ENCODE results near the gene TAF8. TPM values are rescaled to one million over a fixed set of nuclear protein-coding genes. Genes with fewer than 3 reads are reported as not detected.

TAF8 gene
- polyA plus RNA-seq, 1 donor (not counting 4 experiments of a cell fraction or from before 2014, with no cell fraction given) = 15.9 TPM

DNA sequence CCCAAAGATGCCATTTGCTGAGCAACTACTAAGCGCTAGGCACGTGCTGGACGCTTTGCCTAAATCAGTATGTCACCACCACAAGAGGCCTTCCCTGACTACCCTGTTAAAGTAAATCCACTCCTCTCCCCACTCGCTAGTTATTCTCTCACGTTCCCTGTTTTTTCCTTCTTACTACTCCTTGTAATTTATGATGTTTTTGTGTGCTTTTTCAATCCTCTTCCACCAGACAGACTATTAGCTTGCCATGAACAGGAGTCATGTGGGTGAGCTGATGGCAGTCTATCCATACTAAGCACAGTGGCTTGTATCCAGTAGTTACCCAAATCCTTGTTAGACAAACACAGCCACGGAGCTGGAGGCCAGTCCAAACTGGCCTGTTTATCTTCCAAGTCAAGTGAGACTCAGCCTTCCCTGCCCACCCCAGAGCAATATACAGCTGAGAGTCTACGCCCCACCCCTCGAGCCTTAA, 50.9 kb downstream of the TAF8 start:
- no peak overlapping the region for H3K4me2 ChIP-seq (ENCODE audit: control insufficient read depth, extremely low read depth, insufficient read depth, low read depth, low read length)
- H3K79me2 ChIP-seq (ENCODE audit: control insufficient read depth, insufficient read depth, low read length) = no peaks in the 10 kb centered on the region
- H3K4me3 ChIP-seq (ENCODE audit: control insufficient read depth in 2 of 3, extremely low read depth in 1 of 3, insufficient read depth in 2 of 3, low read depth in 1 of 3, low read length in 3 of 3) = no peak overlapping the region
- H4K20me1 ChIP-seq (ENCODE audit: control insufficient read depth, extremely low read depth, insufficient read depth, low read length) = no peaks in the 10 kb centered on the region
- H3K27ac ChIP-seq (ENCODE audit: control insufficient read depth, insufficient read depth, low read length) = peak overlapping the region; percentile 91
- no peaks in the 10 kb centered on the region for H3K9me1 ChIP-seq (ENCODE audit: control insufficient read depth, extremely low read depth, insufficient read depth, low read length)
- no peak overlapping the region for H2AFZ ChIP-seq (ENCODE audit: control insufficient read depth, low read length)
- peaks cover 17 to 21% of the 10 kb centered on the region in 2 experiments for H3K36me3 ChIP-seq (ENCODE audit: control insufficient read depth in 2 of 2, extremely low read depth in 1 of 2, insufficient read depth in 2 of 2, low read length in 2 of 2)
- no peak for TF ChIP-seq CTCF (optimal IDR thresholded peaks at IDR 0.05 in 1 of 3, IDR thresholded peaks at IDR 0.05 in 1 of 3, conservative IDR thresholded peaks at IDR 0.05 in 1 of 3; ENCODE audit: extremely low read depth in 1 of 3, insufficient read depth in 2 of 3, low read length in 3 of 3)
- no peak for TF ChIP-seq EZH2 (IDR thresholded peaks at IDR 0.05; ENCODE audit: low read length)
- H3K9me3 ChIP-seq (ENCODE audit: control insufficient read depth, low read depth, low read length) = no peaks in the 10 kb centered on the region
- peaks cover 36% of the 10 kb centered on the region for H3K4me1 ChIP-seq (ENCODE audit: control insufficient read depth, extremely low read depth, insufficient read depth, low read length)
- no peak overlapping the region for H3K9ac ChIP-seq (ENCODE audit: control insufficient read depth, extremely low read depth, insufficient read depth, low read length)
- DNase-seq (ENCODE audit: low read depth, low spot score) (no peak), FAIRE-seq (no peak)
- H3K27me3 ChIP-seq (ENCODE audit: control insufficient read depth, extremely low read depth, insufficient read depth, low read length) = no peaks in the 10 kb centered on the region
- dilution Hi-C loops (cut with MboI; ENCODE audit: extremely low pct_ligation_motif_present, low sequenced_read_pairs) = no loop called here

DNA sequence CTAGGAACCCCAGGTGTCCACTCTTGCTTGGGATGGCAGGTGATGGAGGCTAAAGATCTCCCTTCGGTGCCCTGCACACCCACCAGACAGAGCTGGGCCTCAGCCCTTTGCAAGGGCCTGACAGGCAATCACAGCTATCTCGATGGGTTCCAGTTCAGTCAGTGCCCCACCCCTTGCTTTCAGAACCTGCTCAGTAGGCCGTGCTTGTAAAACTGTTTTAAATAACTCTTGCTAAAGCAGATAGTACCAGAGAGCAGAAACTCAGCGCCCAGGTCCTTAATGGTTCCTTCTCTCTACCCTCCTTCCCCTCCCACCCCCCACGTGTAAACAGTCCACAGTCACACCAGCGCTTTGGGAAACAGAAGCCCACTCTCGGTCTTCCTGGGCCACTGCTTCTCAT, 52.9 kb downstream of the TAF8 start:
- TF ChIP-seq CTCF (optimal IDR thresholded peaks at IDR 0.05 in 1 of 3, IDR thresholded peaks at IDR 0.05 in 1 of 3, conservative IDR thresholded peaks at IDR 0.05 in 1 of 3; ENCODE audit: extremely low read depth in 1 of 3, insufficient read depth in 2 of 3, low read length in 3 of 3) = no peak
- TF ChIP-seq EZH2 (IDR thresholded peaks at IDR 0.05; ENCODE audit: low read length) = no peak
- peaks cover 22 to 27% of the 10 kb centered on the region in 2 experiments for H3K36me3 ChIP-seq (ENCODE audit: control insufficient read depth in 2 of 2, extremely low read depth in 1 of 2, insufficient read depth in 2 of 2, low read length in 2 of 2)
- no peak for FAIRE-seq

More for the DNA sequence above, 52.9 kb downstream of the TAF8 start:
- DNase-seq (ENCODE audit: low read depth, low spot score) = no peak
- H3K9me3 ChIP-seq (ENCODE audit: control insufficient read depth, low read depth, low read length) = no peaks in the 10 kb centered on the region
- no peak overlapping the region for H3K4me3 ChIP-seq (ENCODE audit: control insufficient read depth in 2 of 3, extremely low read depth in 1 of 3, insufficient read depth in 2 of 3, low read depth in 1 of 3, low read length in 3 of 3)
- H3K79me2 ChIP-seq (ENCODE audit: control insufficient read depth, insufficient read depth, low read length) = no peaks in the 10 kb centered on the region
- H3K27ac ChIP-seq (ENCODE audit: control insufficient read depth, insufficient read depth, low read length) = no peak overlapping the region
- no peaks in the 10 kb centered on the region for H4K20me1 ChIP-seq (ENCODE audit: control insufficient read depth, extremely low read depth, insufficient read depth, low read length)
- no peaks in the 10 kb centered on the region for H3K9me1 ChIP-seq (ENCODE audit: control insufficient read depth, extremely low read depth, insufficient read depth, low read length)
- H3K9ac ChIP-seq (ENCODE audit: control insufficient read depth, extremely low read depth, insufficient read depth, low read length) = no peak overlapping the region
- no peak overlapping the region for H3K4me2 ChIP-seq (ENCODE audit: control insufficient read depth, extremely low read depth, insufficient read depth, low read depth, low read length)
- H3K4me1 ChIP-seq (ENCODE audit: control insufficient read depth, extremely low read depth, insufficient read depth, low read length) = peaks cover 36% of the 10 kb centered on the region
- H2AFZ ChIP-seq (ENCODE audit: control insufficient read depth, low read length) = no peak overlapping the region
- dilution Hi-C loops (cut with MboI; ENCODE audit: extremely low pct_ligation_motif_present, low sequenced_read_pairs) = no loop called here
- no peaks in the 10 kb centered on the region for H3K27me3 ChIP-seq (ENCODE audit: control insufficient read depth, extremely low read depth, insufficient read depth, low read length)
